ENCODE results near the gene TAX1BP1.

Gene TAX1BP1

DNA sequence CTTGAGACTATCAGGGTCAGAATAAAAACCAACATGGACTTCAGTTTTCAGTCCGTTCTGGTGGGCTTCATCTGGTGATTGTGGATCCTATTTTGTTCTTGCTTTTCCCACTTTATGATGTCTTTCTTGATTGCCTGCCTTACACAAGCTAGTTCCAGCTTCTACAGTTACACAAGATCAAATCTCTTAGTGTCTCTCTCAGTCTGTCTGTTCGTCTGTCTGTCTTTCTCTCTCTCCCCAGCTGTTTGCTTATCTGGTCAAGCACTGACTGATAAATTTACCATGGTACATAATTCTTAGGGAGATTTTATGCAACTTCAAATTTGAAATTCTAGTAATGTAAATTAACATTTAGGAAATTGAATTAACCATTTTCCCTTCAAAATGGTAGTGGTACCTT is 35.8 kb downstream of the TAX1BP1 start:
- H3K4me3 ChIP-seq (ENCODE audit: low read depth, low read length) = no peak overlapping the region
- TF ChIP-seq CTCF (IDR thresholded peaks at IDR 0.05; ENCODE audit: borderline replicate concordance, insufficient read depth, low read depth, low read length) = no peak

DNA sequence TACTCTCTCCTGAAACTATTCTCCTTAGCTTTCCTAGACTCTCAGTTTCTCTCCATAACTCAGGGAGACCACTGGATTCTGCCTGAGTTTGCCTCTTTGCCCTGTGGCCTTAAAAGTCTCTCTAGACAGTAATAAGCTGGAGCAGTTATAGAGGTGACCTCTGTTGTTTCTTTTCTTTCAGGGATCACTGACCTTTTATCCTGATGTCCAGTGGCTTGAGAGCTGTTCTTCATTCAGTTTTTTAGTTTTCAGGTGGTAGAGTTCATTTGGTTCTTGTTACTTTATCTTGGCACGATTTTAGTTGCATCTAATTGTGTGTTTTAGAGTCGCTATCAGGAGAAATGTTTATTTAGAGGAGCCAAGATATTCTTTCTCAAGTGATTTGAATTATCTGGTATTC is 37.7 kb downstream of the TAX1BP1 start:
- no peak overlapping the region for H3K4me3 ChIP-seq (ENCODE audit: low read depth, low read length)
- no peak for TF ChIP-seq CTCF (IDR thresholded peaks at IDR 0.05; ENCODE audit: borderline replicate concordance, insufficient read depth, low read depth, low read length)

- H3K4me3 ChIP-seq (ENCODE audit: low read depth, low read length) = no peak overlapping the region
- TF ChIP-seq CTCF (IDR thresholded peaks at IDR 0.05; ENCODE audit: borderline replicate concordance, insufficient read depth, low read depth, low read length) = no peak
Measured at GRCh38 chr7:27779873-27780272, 39.9 kb downstream of the TAX1BP1 start.

DNA sequence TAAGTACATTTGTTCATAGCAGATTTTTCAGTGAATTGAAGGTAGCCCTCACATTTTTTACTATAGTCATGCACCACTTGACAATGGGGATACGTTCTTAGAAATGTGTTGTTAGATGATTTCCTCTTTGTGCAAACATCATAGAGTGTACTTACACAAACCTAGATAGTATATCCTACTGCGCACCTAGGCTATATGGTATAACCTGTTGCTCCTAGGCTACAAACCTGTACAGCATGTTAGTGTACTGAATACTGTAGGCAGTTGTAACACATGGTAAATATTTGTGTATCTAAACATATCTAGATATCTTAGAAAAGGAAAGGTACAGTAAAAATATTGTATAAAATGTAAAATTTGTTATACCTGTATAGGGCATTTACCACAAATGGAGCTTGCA is 41.2 kb downstream of the TAX1BP1 start:
- no peak overlapping the region for H3K4me3 ChIP-seq (ENCODE audit: low read depth, low read length)
- TF ChIP-seq CTCF (IDR thresholded peaks at IDR 0.05; ENCODE audit: borderline replicate concordance, insufficient read depth, low read depth, low read length) = no peak

DNA sequence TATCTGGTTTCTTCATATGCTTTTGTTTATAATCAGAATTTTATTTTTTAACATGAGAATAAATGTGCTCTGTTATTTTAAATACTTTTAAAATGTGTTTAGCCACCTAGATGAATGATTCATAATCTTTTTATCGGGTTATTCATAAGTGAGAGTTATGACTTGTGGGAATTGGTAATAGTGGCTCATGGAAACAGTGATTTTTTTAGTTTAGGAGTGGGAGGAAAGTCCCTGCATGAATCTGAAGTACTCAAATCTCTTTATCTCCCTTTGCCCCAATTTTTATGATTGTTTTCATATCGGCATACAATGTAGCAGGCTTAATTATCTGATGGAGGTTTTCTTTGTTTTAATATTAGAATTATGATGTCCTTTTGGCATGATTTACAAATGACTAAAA is 42.9 kb downstream of the TAX1BP1 start:
- H3K4me3 ChIP-seq (ENCODE audit: low read depth, low read length) = no peak overlapping the region
- no peak for TF ChIP-seq CTCF (IDR thresholded peaks at IDR 0.05; ENCODE audit: borderline replicate concordance, insufficient read depth, low read depth, low read length)

DNA sequence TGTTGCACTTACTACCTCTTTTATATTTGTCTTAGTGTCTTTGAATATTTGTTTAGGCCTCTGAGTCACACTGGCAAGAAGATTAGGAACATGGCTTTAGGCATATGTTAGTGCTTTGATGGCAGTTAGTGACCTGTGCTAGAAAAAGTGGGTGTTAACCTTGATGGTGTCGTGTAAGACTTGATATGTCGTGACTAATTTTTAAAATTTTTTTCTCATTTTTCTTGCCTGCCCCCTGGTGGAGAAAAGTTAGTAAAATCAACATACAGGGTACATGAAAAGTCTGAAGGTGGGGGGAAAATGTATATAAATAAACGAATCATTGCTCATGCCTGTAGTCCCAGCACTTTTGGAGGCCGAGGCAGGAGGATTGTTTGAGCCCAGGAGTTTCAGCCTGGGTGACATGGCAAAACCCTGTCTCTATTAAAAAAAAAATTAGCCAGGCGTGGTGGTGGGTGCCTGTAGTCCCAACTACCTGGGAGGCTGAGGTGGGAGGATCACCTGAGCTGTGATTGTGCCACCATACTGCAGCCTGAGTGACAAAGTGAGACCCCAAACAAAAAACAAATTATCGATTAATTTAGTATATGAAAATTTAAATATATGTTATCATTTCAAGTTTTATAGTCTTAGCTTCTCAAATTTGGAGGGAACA is 44.6 kb downstream of the TAX1BP1 start:
- H3K4me3 ChIP-seq (ENCODE audit: low read depth, low read length) = no peak overlapping the region
- TF ChIP-seq CTCF (IDR thresholded peaks at IDR 0.05; ENCODE audit: borderline replicate concordance, insufficient read depth, low read depth, low read length) = peak; percentile 29; the same call in 1 of the 2 replicates

DNA sequence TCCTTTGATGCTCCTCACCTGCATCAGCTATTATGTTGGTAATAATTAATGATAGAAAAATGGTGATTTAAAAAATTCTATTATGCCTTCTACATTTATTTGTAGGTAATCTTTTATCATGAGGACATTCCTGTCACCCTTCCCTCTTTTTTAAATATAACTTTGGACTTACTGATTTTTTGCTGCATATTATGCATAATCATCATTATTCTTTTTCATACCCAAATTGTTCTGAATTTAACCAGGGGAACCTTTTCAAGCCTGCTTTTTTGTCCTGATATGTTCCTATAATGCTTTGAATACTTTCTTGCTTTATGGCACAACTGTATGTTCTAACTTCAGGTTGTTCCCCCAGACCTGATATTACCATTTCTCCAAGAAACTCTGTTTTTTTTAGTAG is 48.5 kb downstream of the TAX1BP1 start:
- H3K4me3 ChIP-seq (ENCODE audit: low read depth, low read length) = no peak overlapping the region
- TF ChIP-seq CTCF (IDR thresholded peaks at IDR 0.05; ENCODE audit: borderline replicate concordance, insufficient read depth, low read depth, low read length) = no peak
